GM12873 (cell line): ENCODE data around the gene GJB4.

Source experiments
- TF ChIP-seq, protein P1 (sequence below): IDR thresholded peaks from 2 replicates; pipeline ENCODE4 v1.5.1; 2012; ENCODE audit warnings: low read depth, mild to moderate bottlenecking, moderate library complexity, low read length, control low read depth; ENCODE audit not compliant: insufficient read depth; ENCODE audit errors: missing control alignments

Gene GJB4

DNA sequence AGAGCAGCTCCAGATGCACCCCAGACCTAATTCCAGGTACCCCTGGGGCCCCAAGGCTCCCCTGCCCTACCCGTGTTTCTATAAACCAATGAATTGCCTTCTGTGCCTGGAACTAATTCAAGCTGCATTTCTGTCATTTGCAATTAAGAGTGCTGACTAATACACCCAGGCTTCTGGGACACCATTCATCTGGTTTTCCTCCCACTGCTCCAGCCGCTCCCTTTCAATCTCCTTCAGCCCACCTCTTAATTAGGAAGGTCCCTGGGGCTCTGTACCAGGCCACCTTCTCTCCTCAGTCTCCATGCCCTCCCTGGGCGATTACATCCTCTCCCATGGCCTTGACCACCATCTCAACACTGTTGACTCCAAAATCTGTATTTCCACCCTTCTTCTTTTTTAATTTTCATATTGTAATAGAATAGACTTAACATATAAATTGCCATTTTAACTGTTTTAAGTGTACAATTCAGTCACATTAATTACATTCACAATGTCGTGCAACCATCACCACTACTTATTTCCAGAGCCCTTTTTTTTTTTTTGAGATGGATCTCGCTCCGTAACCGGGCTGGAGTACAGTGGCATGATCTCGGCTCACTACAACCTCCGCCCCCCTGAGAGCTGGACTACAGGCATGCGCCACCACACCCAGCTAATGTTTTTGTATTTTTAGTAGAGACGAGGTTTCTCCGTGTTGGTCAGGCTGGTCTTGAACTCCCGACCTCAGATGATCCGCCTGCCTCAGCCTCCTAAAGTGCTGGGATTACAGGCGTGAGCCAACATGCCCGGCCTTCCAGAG is 12.2 kb downstream of the GJB4 start:
- TF ChIP-seq, protein P1, sequence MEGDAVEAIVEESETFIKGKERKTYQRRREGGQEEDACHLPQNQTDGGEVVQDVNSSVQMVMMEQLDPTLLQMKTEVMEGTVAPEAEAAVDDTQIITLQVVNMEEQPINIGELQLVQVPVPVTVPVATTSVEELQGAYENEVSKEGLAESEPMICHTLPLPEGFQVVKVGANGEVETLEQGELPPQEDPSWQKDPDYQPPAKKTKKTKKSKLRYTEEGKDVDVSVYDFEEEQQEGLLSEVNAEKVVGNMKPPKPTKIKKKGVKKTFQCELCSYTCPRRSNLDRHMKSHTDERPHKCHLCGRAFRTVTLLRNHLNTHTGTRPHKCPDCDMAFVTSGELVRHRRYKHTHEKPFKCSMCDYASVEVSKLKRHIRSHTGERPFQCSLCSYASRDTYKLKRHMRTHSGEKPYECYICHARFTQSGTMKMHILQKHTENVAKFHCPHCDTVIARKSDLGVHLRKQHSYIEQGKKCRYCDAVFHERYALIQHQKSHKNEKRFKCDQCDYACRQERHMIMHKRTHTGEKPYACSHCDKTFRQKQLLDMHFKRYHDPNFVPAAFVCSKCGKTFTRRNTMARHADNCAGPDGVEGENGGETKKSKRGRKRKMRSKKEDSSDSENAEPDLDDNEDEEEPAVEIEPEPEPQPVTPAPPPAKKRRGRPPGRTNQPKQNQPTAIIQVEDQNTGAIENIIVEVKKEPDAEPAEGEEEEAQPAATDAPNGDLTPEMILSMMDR: no peak

DNA sequence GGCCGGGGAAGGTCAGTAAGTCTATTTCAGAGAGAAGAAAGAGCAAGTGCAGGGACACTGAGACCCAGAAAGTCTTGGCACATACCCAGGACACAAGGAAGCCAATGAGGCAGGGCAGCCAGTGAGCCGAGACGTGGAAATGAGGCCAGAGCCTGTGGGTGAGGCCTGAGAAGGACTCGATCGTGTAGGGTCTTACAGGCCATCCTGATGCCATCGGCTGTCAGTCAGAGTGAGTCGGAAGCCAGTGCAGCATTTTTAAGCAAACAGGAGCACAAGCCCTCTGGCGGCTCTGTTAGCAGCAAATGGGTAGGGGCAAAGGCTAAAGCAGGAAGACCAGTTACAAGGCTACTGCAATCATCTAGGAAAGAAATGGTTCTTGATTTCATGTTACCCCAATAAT is 15.4 kb downstream of the GJB4 start:
- TF ChIP-seq, protein P1: no peak

DNA sequence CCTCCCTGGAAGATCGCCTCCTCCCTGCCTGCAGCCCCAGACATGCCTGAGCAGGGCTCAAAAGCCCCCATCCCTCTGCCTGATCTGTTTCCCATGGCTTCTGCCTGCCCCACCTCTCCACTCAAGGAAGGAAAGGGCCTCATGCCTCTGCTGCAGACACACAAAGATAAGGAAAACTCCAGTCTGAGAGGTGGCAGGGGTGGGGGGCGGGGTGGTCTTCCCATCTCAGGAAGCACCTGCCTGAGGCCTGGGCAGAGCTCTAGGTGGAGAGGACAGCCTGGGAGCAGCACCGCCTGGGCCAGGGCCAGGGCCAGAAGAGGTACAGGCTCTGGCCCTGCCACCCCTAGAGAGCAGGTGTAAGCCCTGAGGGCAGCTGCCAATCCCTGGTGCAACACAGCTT is 17.4 kb downstream of the GJB4 start:
- TF ChIP-seq, protein P1: no peak

DNA sequence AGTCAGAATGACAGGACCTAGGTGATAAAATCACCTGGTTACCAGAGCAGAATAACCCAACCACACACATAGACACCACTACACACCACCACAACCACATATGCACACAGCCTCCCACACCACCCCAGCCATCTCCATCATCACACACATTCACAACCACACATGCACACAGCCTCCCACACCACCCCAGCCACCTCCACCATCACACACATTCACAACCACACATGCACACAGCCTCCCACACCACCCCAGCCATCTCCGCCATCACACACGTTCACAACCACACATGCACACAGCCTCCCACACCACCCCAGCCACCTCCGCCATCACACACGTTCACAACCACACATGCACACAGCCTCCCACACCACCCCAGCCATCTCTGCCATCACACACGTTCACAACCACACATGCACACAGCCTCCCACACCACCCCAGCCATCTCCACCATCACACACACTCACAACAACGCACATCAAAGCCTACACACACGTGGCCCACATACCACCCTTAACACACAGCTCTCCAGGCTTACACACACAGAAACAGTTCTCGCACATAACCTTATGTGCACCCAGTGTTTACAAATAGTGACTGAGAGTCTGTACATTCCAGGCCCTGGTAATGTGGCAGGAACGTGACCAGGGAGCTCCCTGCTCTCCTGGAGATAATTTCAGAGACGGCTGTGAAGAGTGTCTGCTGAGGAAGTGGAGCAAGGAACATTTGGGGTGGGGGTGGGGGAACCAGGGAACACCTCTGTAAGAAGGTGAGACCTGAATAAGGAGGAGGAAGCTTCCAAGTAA is 18.2 kb downstream of the GJB4 start:
- TF ChIP-seq, protein P1: no peak

DNA sequence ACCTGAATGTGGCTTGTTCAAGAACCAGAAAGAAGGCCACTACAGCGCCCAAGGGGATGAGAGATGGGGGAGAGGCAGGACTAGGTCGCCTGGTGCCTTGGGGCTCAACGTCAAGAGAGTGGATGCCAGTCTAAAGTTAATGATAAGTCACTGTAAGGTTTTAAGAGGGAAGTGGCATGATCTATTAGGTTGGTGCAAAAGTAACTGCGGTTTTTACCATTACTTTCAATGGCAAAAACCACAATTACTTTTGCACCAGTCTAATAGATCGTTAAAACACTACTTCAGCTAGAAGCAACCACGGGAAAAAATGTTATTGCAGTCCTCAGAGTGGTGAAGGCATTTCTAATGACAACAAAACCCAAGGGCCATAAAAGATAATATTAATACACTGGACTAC is 18.8 kb downstream of the GJB4 start:
- TF ChIP-seq, protein P1: no peak

DNA sequence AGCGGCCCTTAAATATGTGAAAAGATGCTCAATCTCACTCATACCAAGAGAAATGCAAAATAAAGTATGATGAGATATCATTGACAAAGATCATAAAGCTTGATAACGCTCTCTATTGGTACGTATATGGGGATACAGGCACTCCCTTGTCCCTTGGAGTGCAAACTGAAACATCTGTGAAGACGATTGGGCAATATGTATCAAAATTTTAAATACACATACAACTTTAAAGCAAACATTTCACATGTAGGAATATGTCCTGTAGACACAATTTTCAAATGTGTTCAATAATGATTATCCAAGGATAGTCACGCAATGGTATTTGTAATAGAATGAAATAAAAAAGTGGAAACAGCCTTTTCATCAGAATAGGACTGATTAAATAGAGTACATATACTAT is 19.5 kb downstream of the GJB4 start:
- TF ChIP-seq, protein P1: no peak

DNA sequence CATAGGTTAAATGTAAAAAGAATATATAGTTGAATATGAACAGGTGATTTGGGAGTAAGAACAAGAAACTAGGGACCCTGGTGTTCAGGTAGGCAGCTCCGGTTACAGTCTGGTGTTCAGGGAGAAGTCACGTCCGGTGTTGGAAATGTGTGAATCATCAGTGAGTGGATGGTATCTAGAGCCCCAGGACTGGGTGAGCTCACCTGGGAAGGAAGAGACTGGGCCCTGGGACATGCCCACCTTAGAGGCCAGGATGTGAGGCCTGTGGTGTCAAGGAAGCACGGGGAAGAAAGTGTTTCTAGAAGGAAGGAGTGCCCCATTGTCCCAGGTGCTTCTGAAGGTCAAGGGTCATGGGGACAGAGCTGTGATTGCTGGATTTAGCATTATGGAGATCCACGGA is 20.0 kb downstream of the GJB4 start:
- TF ChIP-seq, protein P1: no peak
